Vagina (tissue), 2 donors: Measurements from ENCODE around the gene SLC39A11. TPM values are rescaled to one million over a fixed set of nuclear protein-coding genes. Genes with fewer than 3 reads are reported as not detected.

Experiments used
- DNase-seq, 2 donors: peaks; one replicate each; pipeline ENCODE4 v3.0.0-alpha.2; 2017; ENCODE audit errors: extremely low spot score in 2 of 2
- H3K27ac ChIP-seq: fragments of 200-600 bp; sonication (generic); one replicate; pipeline ENCODE4 v1.5.1; 2019
- H3K27me3 ChIP-seq: fragments of 200-600 bp; sonication (generic); one replicate; pipeline ENCODE4 v1.5.1; 2019
- H3K36me3 ChIP-seq, 2 donors: fragments of 200-600 bp; sonication (generic); one replicate each; pipeline ENCODE4 v1.5.1; 2017 to 2019
- H3K4me1 ChIP-seq: fragments of 200-600 bp; sonication (generic); one replicate; pipeline ENCODE4 v1.5.1; 2019
- H3K4me3 ChIP-seq, 2 donors: fragments of 200-600 bp; sonication (generic); 1 replicate in 1 of 2; 2 replicates in 1 of 2; pipeline ENCODE4 v1.5.1; 2016 to 2019
- H3K9me3 ChIP-seq: fragments of 200-600 bp; sonication (generic); one replicate; pipeline ENCODE4 v1.5.1; 2019
- CTCF ChIP-seq, 3 experiments: fragments of 450-650 bp in 2 of 3; fragments of 200-600 bp in 1 of 3; sonication (generic) in 1 of 3; IDR thresholded peaks; one replicate each; pipeline ENCODE4 v1.5.1; 2017 to 2019; ENCODE audit warnings: antibody characterized with exemption in 3 of 3, mild to moderate bottlenecking in 2 of 3, moderate library complexity in 2 of 3
- POLR2A ChIP-seq, 2 donors: fragments of 450-650 bp; IDR thresholded peaks; one replicate each; pipeline ENCODE4 v1.6.1; 2017; ENCODE audit warnings: antibody characterized with exemption in 2 of 2, mild to moderate bottlenecking in 2 of 2, moderate library complexity in 2 of 2
- POLR2AphosphoS5 ChIP-seq, 2 donors: sonication (generic); formaldehyde crosslinking; IDR thresholded peaks; one replicate each; pipeline ENCODE4 v1.9.0; 2017; ENCODE audit warnings: antibody characterized with exemption in 2 of 2, mild to moderate bottlenecking in 2 of 2, low read depth in 1 of 2; ENCODE audit not compliant: insufficient read depth in 1 of 2
- intact Hi-C: fragments of 100-400 bp; cut with DNase I; formaldehyde crosslinking; loops from one replicate; pipeline ENCODE4 v1.15.1; 2023
- total RNA-seq: library from RNA; depleted of rRNA; stranded (reverse); fragments of >200 nt; gene quantifications from one replicate; pipeline ENCODE4 v1.2.3, GENCODE V29; 2016

SLC39A11 gene
- total RNA-seq, 1 donor from 2014 or later = 22.6 TPM

- no peak overlapping the region for H3K27ac ChIP-seq
Observed at GRCh38 chr17:72955391-72956140, 136.9 kb downstream of the SLC39A11 start.

GRCh38 chr17:72954579-72954978 lies 137.9 kb downstream of the SLC39A11 start:
- Histone ChIP-seq H3K4me1 (no peaks in the 10 kb centered on the region), H3K4me3 (no peak overlapping the region), H3K36me3 (no peaks in the 10 kb centered on the region), H3K9me3 (no peaks in the 10 kb centered on the region), H3K27me3 (no peaks in the 10 kb centered on the region), H3K27ac (no peak overlapping the region)
- intact Hi-C loops = no loop called here
- no peak for DNase-seq
- TF ChIP-seq CTCF (IDR thresholded peaks at IDR 0.05) (no peak), POLR2AphosphoS5 (IDR thresholded peaks at IDR 0.05; ENCODE audit: insufficient read depth in 1 of 2, low read depth in 1 of 2) (no peak), POLR2A (IDR thresholded peaks at IDR 0.05) (no peak)

More at GRCh38 chr17:72955391-72956140, 136.9 kb downstream of the SLC39A11 start:
- TF ChIP-seq POLR2AphosphoS5 (IDR thresholded peaks at IDR 0.05; ENCODE audit: insufficient read depth in 1 of 2, low read depth in 1 of 2) (no peak), POLR2A (IDR thresholded peaks at IDR 0.05) (no peak), CTCF (IDR thresholded peaks at IDR 0.05) (no peak)
- Histone ChIP-seq H3K36me3 (no peaks in the 10 kb centered on the region), H3K4me1 (no peaks in the 10 kb centered on the region), H3K27me3 (no peaks in the 10 kb centered on the region), H3K4me3 (no peak overlapping the region), H3K9me3 (no peaks in the 10 kb centered on the region)
- DNase-seq = no peak
- intact Hi-C loops = no loop called here

GRCh38 chr17:72953621-72954020 lies 138.9 kb downstream of the SLC39A11 start:
- no peaks in the 10 kb centered on the region for H3K9me3 ChIP-seq
- no peak for DNase-seq
- H3K27me3 ChIP-seq = no peaks in the 10 kb centered on the region
- no peaks in the 10 kb centered on the region for H3K4me1 ChIP-seq
- TF ChIP-seq POLR2A (IDR thresholded peaks at IDR 0.05) = no peak
- no peak for TF ChIP-seq POLR2AphosphoS5 (IDR thresholded peaks at IDR 0.05; ENCODE audit: insufficient read depth in 1 of 2, low read depth in 1 of 2)
- no peak for TF ChIP-seq CTCF (IDR thresholded peaks at IDR 0.05)
- H3K27ac ChIP-seq = no peak overlapping the region
- intact Hi-C loops = no loop called here
- no peak overlapping the region for H3K4me3 ChIP-seq
- no peaks in the 10 kb centered on the region for H3K36me3 ChIP-seq

- Histone ChIP-seq H3K4me3 (no peak overlapping the region), H3K27ac (no peak overlapping the region), H3K27me3 (no peaks in the 10 kb centered on the region), H3K9me3 (no peaks in the 10 kb centered on the region), H3K36me3 (no peaks in the 10 kb centered on the region), H3K4me1 (no peaks in the 10 kb centered on the region)
- intact Hi-C loops = no loop called here
- TF ChIP-seq POLR2A (IDR thresholded peaks at IDR 0.05) = no peak
- TF ChIP-seq CTCF (IDR thresholded peaks at IDR 0.05) = no peak
- TF ChIP-seq POLR2AphosphoS5 (IDR thresholded peaks at IDR 0.05; ENCODE audit: insufficient read depth in 1 of 2, low read depth in 1 of 2) = no peak
- DNase-seq = no peak
Observed at GRCh38 chr17:72952641-72953315, 139.7 kb downstream of the SLC39A11 start.

- H3K27ac ChIP-seq = no peak overlapping the region
- peaks cover 0 to 1% of the 10 kb centered on the region in 2 donors for H3K36me3 ChIP-seq
- no peaks in the 10 kb centered on the region for H3K9me3 ChIP-seq
- no peaks in the 10 kb centered on the region for H3K27me3 ChIP-seq
- TF ChIP-seq CTCF (IDR thresholded peaks at IDR 0.05) (no peak), POLR2AphosphoS5 (IDR thresholded peaks at IDR 0.05; ENCODE audit: insufficient read depth in 1 of 2, low read depth in 1 of 2) (no peak), POLR2A (IDR thresholded peaks at IDR 0.05) (no peak)
- no peaks in the 10 kb centered on the region for H3K4me1 ChIP-seq
- no peak for DNase-seq
- intact Hi-C loops = no loop called here
- H3K4me3 ChIP-seq = no peak overlapping the region
Observed at GRCh38 chr17:72952220-72952619, 140.3 kb downstream of the SLC39A11 start.
